ENCODE data around the gene SRSF4. TPM values are rescaled to one million over a fixed set of nuclear protein-coding genes. Genes with fewer than 3 reads are reported as not detected.

Gene SRSF4
- total and polyA plus RNA-seq, 2 donors (not counting 3 experiments of a cell fraction or from before 2014, with no cell fraction given) = 45.6 to 108 TPM

DNA sequence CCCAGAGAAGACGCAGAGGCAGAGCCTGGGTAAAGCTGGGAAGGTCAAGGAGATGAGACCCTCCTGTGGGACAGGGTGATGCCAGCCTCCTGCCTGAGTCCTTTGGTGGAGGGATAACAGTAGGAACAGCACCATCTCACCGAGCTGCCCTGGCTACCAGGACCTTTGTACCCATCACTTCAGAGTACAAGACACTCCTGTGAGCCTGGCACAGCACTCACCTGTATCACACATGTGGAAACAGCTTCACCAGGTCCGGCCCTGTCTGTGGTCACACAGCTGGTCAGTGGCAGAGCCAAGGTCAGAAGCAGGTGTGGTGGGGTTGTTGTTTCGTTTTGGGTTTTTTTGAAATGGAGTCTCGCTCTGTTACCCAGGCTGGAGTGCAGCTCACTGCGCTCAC, 53.0 kb downstream of the SRSF4 start:
- no peaks in the 10 kb centered on the region for H3K79me2 ChIP-seq (ENCODE audit: control insufficient read depth, insufficient read depth, low read length)
- CTCF ChIA-PET = interaction anchor here (1.0 kb wide), 1 partner anchor 74 kb away, joined by 3 read pairs; no protein-coding TSS in a partner anchor
- POLR2A ChIA-PET = no interaction called here
- no TSS peak for BruUV-seq (replicated peaks)
- no peaks in the 10 kb centered on the region for H4K20me1 ChIP-seq (replicated peaks; ENCODE audit: control insufficient read depth, extremely low read depth, insufficient read depth, low read length)
- no peaks in the 10 kb centered on the region for H3K36me3 ChIP-seq (ENCODE audit: control insufficient read depth in 2 of 2, extremely low read depth in 1 of 2, insufficient read depth in 2 of 2, low read length in 2 of 2)
- no peak overlapping the region for H3K9ac ChIP-seq (replicated peaks; ENCODE audit: extremely low read depth, insufficient read depth, low read length)
- no peak overlapping the region for H3K27ac ChIP-seq (ENCODE audit: insufficient read depth, low read depth, low read length)
- H3K4me3 ChIP-seq (replicated peaks in 1 of 3; ENCODE audit: insufficient read depth in 1 of 3, low read depth in 1 of 3, low read length in 3 of 3) = no peak overlapping the region
- H3K4me1 ChIP-seq (ENCODE audit: control insufficient read depth, extremely low read depth, insufficient read depth, low read length) = peaks cover 7% of the 10 kb centered on the region
- intact Hi-C loops (cut with micrococcal nuclease) = no loop called here
- TF ChIP-seq FOS (IDR thresholded peaks at IDR 0.05; ENCODE audit: borderline replicate concordance, insufficient read depth, low read length) (no peak), MYC (IDR thresholded peaks at IDR 0.05; ENCODE audit: low read depth, low read length) (no peak)
- H2AFZ ChIP-seq (ENCODE audit: low read depth, low read length) = no peak overlapping the region
- no peak for DNase-seq (ENCODE audit: low read depth, low spot score)
- H3K9me1 ChIP-seq (replicated peaks; ENCODE audit: control insufficient read depth, extremely low read depth, insufficient read depth, low read length) = no peaks in the 10 kb centered on the region
- FAIRE-seq = no peak
- no peak overlapping the region for H3K4me2 ChIP-seq (ENCODE audit: insufficient read depth, low read length)
- H3K9me3 ChIP-seq (replicated peaks; ENCODE audit: control insufficient read depth, insufficient read depth, low read length) = no peaks in the 10 kb centered on the region
- dilution Hi-C loops (cut with MboI; ENCODE audit: extremely low pct_ligation_motif_present, low sequenced_read_pairs) = no loop called here
- no peaks in the 10 kb centered on the region for H3K27me3 ChIP-seq (ENCODE audit: control insufficient read depth in 2 of 2, insufficient read depth in 2 of 2, low read length in 2 of 2)

DNA sequence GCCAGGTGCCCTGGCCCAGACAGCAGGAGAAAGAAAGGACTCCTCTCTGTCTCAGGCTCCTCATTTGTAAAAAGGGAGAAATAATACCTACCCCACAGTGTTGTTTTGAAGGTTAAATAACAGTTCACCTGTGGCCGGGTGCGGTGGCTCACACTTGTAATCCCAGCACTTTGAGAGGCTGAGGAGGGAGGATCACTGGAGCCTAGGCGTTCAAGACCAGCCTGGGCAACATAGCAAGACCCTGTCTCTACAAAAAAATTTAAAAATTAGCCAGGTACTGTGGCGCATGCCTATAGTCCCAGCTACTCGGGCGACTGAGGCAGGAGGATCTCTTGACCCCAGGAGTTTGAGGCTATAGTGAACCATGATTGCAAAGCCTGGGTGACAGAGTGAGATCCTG, 55.5 kb downstream of the SRSF4 start:
- H3K79me2 ChIP-seq (ENCODE audit: control insufficient read depth, insufficient read depth, low read length) = no peaks in the 10 kb centered on the region
- ChIA-PET CTCF (no interaction called here), POLR2A (no interaction called here)
- H3K9me1 ChIP-seq (replicated peaks; ENCODE audit: control insufficient read depth, extremely low read depth, insufficient read depth, low read length) = no peaks in the 10 kb centered on the region
- H3K9ac ChIP-seq (replicated peaks; ENCODE audit: extremely low read depth, insufficient read depth, low read length) = no peak overlapping the region
- TF ChIP-seq POLR2A (IDR thresholded peaks at IDR 0.05; ENCODE audit: low read depth, low read length) (no peak), MYC (IDR thresholded peaks at IDR 0.05; ENCODE audit: low read depth, low read length) (no peak), EZH2 (IDR thresholded peaks at IDR 0.05; ENCODE audit: borderline replicate concordance, low read depth, low read length, severe bottlenecking) (no peak), FOS (IDR thresholded peaks at IDR 0.05; ENCODE audit: borderline replicate concordance, insufficient read depth, low read length) (no peak), POLR2AphosphoS5 (IDR thresholded peaks at IDR 0.05; ENCODE audit: insufficient read depth, low read depth, low read length) (no peak), JUN (IDR thresholded peaks at IDR 0.05; ENCODE audit: borderline replicate concordance, insufficient read depth, insufficient read length, low read depth) (no peak), GATA2 (IDR thresholded peaks at IDR 0.05; ENCODE audit: insufficient read depth, insufficient read length, low read depth, low read length) (no peak)
- TF ChIP-seq, protein P1, sequence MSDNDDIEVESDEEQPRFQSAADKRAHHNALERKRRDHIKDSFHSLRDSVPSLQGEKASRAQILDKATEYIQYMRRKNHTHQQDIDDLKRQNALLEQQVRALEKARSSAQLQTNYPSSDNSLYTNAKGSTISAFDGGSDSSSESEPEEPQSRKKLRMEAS (IDR thresholded peaks at IDR 0.05; ENCODE audit: insufficient read depth, insufficient read length) = no peak
- TF ChIP-seq, protein P2, sequence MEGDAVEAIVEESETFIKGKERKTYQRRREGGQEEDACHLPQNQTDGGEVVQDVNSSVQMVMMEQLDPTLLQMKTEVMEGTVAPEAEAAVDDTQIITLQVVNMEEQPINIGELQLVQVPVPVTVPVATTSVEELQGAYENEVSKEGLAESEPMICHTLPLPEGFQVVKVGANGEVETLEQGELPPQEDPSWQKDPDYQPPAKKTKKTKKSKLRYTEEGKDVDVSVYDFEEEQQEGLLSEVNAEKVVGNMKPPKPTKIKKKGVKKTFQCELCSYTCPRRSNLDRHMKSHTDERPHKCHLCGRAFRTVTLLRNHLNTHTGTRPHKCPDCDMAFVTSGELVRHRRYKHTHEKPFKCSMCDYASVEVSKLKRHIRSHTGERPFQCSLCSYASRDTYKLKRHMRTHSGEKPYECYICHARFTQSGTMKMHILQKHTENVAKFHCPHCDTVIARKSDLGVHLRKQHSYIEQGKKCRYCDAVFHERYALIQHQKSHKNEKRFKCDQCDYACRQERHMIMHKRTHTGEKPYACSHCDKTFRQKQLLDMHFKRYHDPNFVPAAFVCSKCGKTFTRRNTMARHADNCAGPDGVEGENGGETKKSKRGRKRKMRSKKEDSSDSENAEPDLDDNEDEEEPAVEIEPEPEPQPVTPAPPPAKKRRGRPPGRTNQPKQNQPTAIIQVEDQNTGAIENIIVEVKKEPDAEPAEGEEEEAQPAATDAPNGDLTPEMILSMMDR (IDR thresholded peaks at IDR 0.05; ENCODE audit: extremely low read depth in 1 of 2, insufficient read depth in 1 of 2, low read depth in 1 of 2, low read length in 2 of 2) = no peak
- peaks cover 0 to 14% of the 10 kb centered on the region in 2 experiments for H3K27me3 ChIP-seq (ENCODE audit: control insufficient read depth in 2 of 2, insufficient read depth in 2 of 2, low read length in 2 of 2)
- no peak overlapping the region for H3K4me3 ChIP-seq (replicated peaks in 1 of 3; ENCODE audit: insufficient read depth in 1 of 3, low read depth in 1 of 3, low read length in 3 of 3)
- BruUV-seq (replicated peaks) = no TSS peak
- H3K4me2 ChIP-seq (ENCODE audit: insufficient read depth, low read length) = no peak overlapping the region
- H3K36me3 ChIP-seq (ENCODE audit: control insufficient read depth in 2 of 2, extremely low read depth in 1 of 2, insufficient read depth in 2 of 2, low read length in 2 of 2) = no peaks in the 10 kb centered on the region
- intact Hi-C loops (cut with micrococcal nuclease) (no loop called here), dilution Hi-C loops (cut with MboI; ENCODE audit: extremely low pct_ligation_motif_present, low sequenced_read_pairs) (no loop called here)
- DNase-seq (ENCODE audit: low read depth, low spot score) (no peak), FAIRE-seq (no peak)
- no peaks in the 10 kb centered on the region for H4K20me1 ChIP-seq (replicated peaks; ENCODE audit: control insufficient read depth, extremely low read depth, insufficient read depth, low read length)
- H2AFZ ChIP-seq (ENCODE audit: low read depth, low read length) = no peak overlapping the region
- H3K9me3 ChIP-seq (replicated peaks; ENCODE audit: control insufficient read depth, insufficient read depth, low read length) = no peaks in the 10 kb centered on the region
- H3K4me1 ChIP-seq (ENCODE audit: control insufficient read depth, extremely low read depth, insufficient read depth, low read length) = peaks cover 23% of the 10 kb centered on the region
- H3K27ac ChIP-seq (ENCODE audit: insufficient read depth, low read depth, low read length) = no peak overlapping the region
